Adipocyte (in vitro differentiated cells): Measurements from ENCODE around the gene PRXL2C.
"Not testable (repeated sequence)": the region's sequence is repeated elsewhere in the genome, so short reads cannot be mapped to it uniquely, and the experiment has no call there.

Source experiments
- DNase-seq: peaks from one replicate; pipeline ENCODE4 v3.0.0-alpha.2; 2015; ENCODE audit warnings: low read depth
- H3K27me3 ChIP-seq: replicated peaks from 2 replicates; pipeline ENCODE4 v1.7.0; 2013; ENCODE audit warnings: mild to moderate bottlenecking, low read length, moderate library complexity; ENCODE audit not compliant: control insufficient read depth, insufficient read depth
- H3K36me3 ChIP-seq: 2 replicates; pipeline ENCODE4 v1.7.0; 2013; ENCODE audit warnings: low read length, mild to moderate bottlenecking, moderate library complexity; ENCODE audit not compliant: control insufficient read depth, insufficient read depth, severe bottlenecking
- H3K4me1 ChIP-seq: 2 replicates; pipeline ENCODE4 v1.7.0; 2013; ENCODE audit warnings: mild to moderate bottlenecking, low read length, moderate library complexity; ENCODE audit not compliant: control insufficient read depth, insufficient read depth
- H3K4me3 ChIP-seq: 2 replicates; pipeline ENCODE4 v1.7.0; 2013; ENCODE audit warnings: mild to moderate bottlenecking, low read length, moderate library complexity
- H3K9ac ChIP-seq: 2 replicates; pipeline ENCODE4 v1.7.0; 2013; ENCODE audit warnings: mild to moderate bottlenecking, low read length, moderate library complexity
- H3K9me3 ChIP-seq: 2 replicates; pipeline ENCODE4 v1.7.0; 2013; ENCODE audit warnings: mild to moderate bottlenecking, low read length, moderate library complexity; ENCODE audit not compliant: control insufficient read depth

PRXL2C gene

GRCh38 chr9:96644137-96644536, 11.0 kb downstream of the PRXL2C start:
- H3K9me3 ChIP-seq: no peaks in the 10 kb centered on the region
- DNase-seq: no peak
- H3K27me3 ChIP-seq: no peaks in the 10 kb centered on the region
- H3K4me1 ChIP-seq: peaks cover 19% of the 10 kb centered on the region
- no peak overlapping the region for H3K4me3 ChIP-seq
- no peak overlapping the region for H3K9ac ChIP-seq
- peaks cover 34% of the 10 kb centered on the region for H3K36me3 ChIP-seq

GRCh38 chr9:96641514-96641913, 13.6 kb downstream of the PRXL2C start:
- H3K27me3 ChIP-seq: no peaks in the 10 kb centered on the region
- peaks cover 22% of the 10 kb centered on the region for H3K36me3 ChIP-seq
- DNase-seq: no peak
- no peaks in the 10 kb centered on the region for H3K9me3 ChIP-seq
- H3K9ac ChIP-seq: no peak overlapping the region
- no peak overlapping the region for H3K4me3 ChIP-seq
- peaks cover 23% of the 10 kb centered on the region for H3K4me1 ChIP-seq

- DNase-seq: peak; percentile 31
- Histone ChIP-seq H3K27me3 (no peaks in the 10 kb centered on the region), H3K4me3 (peak overlapping the region; percentile 38), H3K9me3 (no peaks in the 10 kb centered on the region), H3K9ac (peak overlapping the region; percentile 66), H3K36me3 (peaks cover 18% of the 10 kb centered on the region), H3K4me1 (peaks cover 14% of the 10 kb centered on the region)
Measured at GRCh38 chr9:96638606-96639364, 16.3 kb downstream of the PRXL2C start.

- Histone ChIP-seq H3K27me3 (no peaks in the 10 kb centered on the region), H3K4me1 (peaks cover 14% of the 10 kb centered on the region), H3K9ac (no peak overlapping the region), H3K4me3 (no peak overlapping the region), H3K9me3 (no peaks in the 10 kb centered on the region), H3K36me3 (peaks cover 3% of the 10 kb centered on the region)
- DNase-seq: no peak
Measured at GRCh38 chr9:96636368-96636767, 18.7 kb downstream of the PRXL2C start.

GRCh38 chr9:96633579-96633978, 21.5 kb downstream of the PRXL2C start:
- H3K4me3 ChIP-seq, H3K9me3 ChIP-seq, H3K36me3 ChIP-seq, H3K27me3 ChIP-seq, DNase-seq, H3K9ac ChIP-seq: not testable (repeated sequence)
- H3K4me1 ChIP-seq: peaks cover 18% of the 10 kb centered on the region

- H3K27me3 ChIP-seq: no peaks in the 10 kb centered on the region
- H3K36me3 ChIP-seq: no peaks in the 10 kb centered on the region
- H3K4me3 ChIP-seq: no peak overlapping the region
- H3K9ac ChIP-seq: no peak overlapping the region
- no peak for DNase-seq
- H3K4me1 ChIP-seq: peaks cover 17% of the 10 kb centered on the region
- no peaks in the 10 kb centered on the region for H3K9me3 ChIP-seq
Measured at GRCh38 chr9:96626912-96627311, 28.2 kb downstream of the PRXL2C start.

- no peak for DNase-seq
- H3K9ac ChIP-seq: no peak overlapping the region
- H3K9me3 ChIP-seq: no peaks in the 10 kb centered on the region
- H3K4me1 ChIP-seq: peaks cover 16% of the 10 kb centered on the region
- H3K36me3 ChIP-seq: no peaks in the 10 kb centered on the region
- H3K4me3 ChIP-seq: no peak overlapping the region
- no peaks in the 10 kb centered on the region for H3K27me3 ChIP-seq
Measured at GRCh38 chr9:96621618-96622017, 33.5 kb downstream of the PRXL2C start.

- H3K4me3 ChIP-seq: no peak overlapping the region
- no peak for DNase-seq
- peaks cover 16% of the 10 kb centered on the region for H3K4me1 ChIP-seq
- no peaks in the 10 kb centered on the region for H3K9me3 ChIP-seq
- H3K36me3 ChIP-seq: no peaks in the 10 kb centered on the region
- no peaks in the 10 kb centered on the region for H3K27me3 ChIP-seq
- no peak overlapping the region for H3K9ac ChIP-seq
Measured at GRCh38 chr9:96620832-96621269, 34.3 kb downstream of the PRXL2C start.

GRCh38 chr9:96620181-96620514, 35.0 kb downstream of the PRXL2C start:
- no peak for DNase-seq
- no peaks in the 10 kb centered on the region for H3K36me3 ChIP-seq
- no peak overlapping the region for H3K9ac ChIP-seq
- H3K4me1 ChIP-seq: peaks cover 18% of the 10 kb centered on the region
- H3K27me3 ChIP-seq: no peaks in the 10 kb centered on the region
- no peaks in the 10 kb centered on the region for H3K9me3 ChIP-seq
- peak overlapping the region; percentile 88 for H3K4me3 ChIP-seq

GRCh38 chr9:96619491-96620180, 35.5 kb downstream of the PRXL2C start, which contains the start of gene CDC14B:
CDC14B (minus strand) TSS chr9:96619843; CDS start chr9:96619378, 465 bp downstream.
- peak; percentile 95 for DNase-seq
- Histone ChIP-seq H3K36me3 (no peaks in the 10 kb centered on the region), H3K27me3 (no peaks in the 10 kb centered on the region), H3K9ac (peak within 1 kb of the TSS; percentile 83), H3K4me3 (peak within 1 kb of the TSS; percentile 88), H3K9me3 (no peaks in the 10 kb centered on the region), H3K4me1 (peaks cover 23% of the 10 kb centered on the region)

GRCh38 chr9:96619124-96619465, 36.0 kb downstream of the PRXL2C start:
- Histone ChIP-seq H3K9ac (peak overlapping the region; percentile 83), H3K4me3 (peak overlapping the region; percentile 88), H3K9me3 (no peaks in the 10 kb centered on the region), H3K27me3 (no peaks in the 10 kb centered on the region), H3K36me3 (no peaks in the 10 kb centered on the region), H3K4me1 (peaks cover 28% of the 10 kb centered on the region)
- DNase-seq: no peak
